22Rv1 (cell line): ENCODE data around the gene ASXL2.

ENCODE experiments used
- ZFX ChIP-seq: fragments of 450-650 bp; IDR thresholded peaks from 2 replicates; pipeline ENCODE4 v1.6.1; 2017; ENCODE audit warnings: antibody characterized with exemption, borderline replicate concordance
- TF ChIP-seq, protein P1 (sequence below): fragments of 450-650 bp; IDR thresholded peaks from 2 replicates; pipeline ENCODE4 v1.5.1; 2017; ENCODE audit warnings: mild to moderate bottlenecking

DNA sequence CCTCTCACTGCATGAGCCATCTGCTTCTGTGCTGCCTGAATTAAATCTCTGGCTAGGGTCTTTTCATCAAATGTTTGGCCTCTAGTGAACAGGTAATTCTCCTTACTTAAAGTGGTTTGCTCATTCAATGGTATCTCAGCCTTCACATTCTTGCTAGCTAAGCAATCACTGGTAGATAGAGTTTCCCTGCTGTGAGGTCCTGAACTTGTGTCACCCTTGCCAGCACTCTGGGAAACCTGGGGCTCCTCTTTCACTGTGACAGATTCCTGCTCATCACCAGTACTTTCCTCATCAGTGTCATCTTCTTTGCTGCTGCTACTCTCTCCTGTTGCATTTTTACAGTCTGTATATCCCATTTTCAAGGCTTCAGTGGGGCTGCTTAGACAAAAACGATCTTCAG, 135.8 kb downstream of the ASXL2 start:
- TF ChIP-seq, protein P1, sequence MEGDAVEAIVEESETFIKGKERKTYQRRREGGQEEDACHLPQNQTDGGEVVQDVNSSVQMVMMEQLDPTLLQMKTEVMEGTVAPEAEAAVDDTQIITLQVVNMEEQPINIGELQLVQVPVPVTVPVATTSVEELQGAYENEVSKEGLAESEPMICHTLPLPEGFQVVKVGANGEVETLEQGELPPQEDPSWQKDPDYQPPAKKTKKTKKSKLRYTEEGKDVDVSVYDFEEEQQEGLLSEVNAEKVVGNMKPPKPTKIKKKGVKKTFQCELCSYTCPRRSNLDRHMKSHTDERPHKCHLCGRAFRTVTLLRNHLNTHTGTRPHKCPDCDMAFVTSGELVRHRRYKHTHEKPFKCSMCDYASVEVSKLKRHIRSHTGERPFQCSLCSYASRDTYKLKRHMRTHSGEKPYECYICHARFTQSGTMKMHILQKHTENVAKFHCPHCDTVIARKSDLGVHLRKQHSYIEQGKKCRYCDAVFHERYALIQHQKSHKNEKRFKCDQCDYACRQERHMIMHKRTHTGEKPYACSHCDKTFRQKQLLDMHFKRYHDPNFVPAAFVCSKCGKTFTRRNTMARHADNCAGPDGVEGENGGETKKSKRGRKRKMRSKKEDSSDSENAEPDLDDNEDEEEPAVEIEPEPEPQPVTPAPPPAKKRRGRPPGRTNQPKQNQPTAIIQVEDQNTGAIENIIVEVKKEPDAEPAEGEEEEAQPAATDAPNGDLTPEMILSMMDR, result no peak
- no peak for TF ChIP-seq ZFX
